ENCODE data around the gene RAB34.

DNA sequence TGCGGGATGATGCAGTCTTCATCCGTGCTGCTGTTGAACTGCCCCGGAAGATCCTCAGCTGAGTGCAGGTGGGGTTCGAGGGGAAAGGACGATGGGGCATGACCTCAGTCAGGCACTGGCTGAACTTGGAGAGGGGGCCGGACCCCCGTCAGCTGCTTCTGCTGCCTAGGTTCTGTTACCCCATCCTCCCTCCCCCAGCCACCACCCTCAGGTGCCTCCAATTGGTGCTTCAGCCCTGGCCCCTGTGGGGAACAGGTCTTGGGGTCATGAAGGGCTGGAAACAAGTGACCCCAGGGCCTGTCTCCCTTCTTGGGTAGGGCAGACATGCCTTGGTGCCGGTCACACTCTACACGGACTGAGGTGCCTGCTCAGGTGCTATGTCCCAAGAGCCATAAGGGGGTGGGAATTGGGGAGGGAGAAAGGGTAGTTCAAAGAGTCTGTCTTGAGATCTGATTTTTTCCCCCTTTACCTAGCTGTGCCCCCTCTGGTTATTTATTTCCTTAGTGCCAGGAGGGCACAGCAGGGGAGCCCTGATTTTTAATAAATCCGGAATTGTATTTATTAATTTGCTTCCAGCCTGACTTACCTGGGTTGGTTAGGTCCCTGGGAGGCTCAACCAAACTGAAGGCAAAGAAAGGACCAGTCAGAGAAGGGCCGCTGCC is 32.0 kb upstream of the RAB34 start:
- TF ChIP-seq, protein P1, sequence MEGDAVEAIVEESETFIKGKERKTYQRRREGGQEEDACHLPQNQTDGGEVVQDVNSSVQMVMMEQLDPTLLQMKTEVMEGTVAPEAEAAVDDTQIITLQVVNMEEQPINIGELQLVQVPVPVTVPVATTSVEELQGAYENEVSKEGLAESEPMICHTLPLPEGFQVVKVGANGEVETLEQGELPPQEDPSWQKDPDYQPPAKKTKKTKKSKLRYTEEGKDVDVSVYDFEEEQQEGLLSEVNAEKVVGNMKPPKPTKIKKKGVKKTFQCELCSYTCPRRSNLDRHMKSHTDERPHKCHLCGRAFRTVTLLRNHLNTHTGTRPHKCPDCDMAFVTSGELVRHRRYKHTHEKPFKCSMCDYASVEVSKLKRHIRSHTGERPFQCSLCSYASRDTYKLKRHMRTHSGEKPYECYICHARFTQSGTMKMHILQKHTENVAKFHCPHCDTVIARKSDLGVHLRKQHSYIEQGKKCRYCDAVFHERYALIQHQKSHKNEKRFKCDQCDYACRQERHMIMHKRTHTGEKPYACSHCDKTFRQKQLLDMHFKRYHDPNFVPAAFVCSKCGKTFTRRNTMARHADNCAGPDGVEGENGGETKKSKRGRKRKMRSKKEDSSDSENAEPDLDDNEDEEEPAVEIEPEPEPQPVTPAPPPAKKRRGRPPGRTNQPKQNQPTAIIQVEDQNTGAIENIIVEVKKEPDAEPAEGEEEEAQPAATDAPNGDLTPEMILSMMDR (IDR thresholded peaks at IDR 0.05; ENCODE audit: insufficient read depth, low read length, poor library complexity, severe bottlenecking): no peak
- no peak for TF ChIP-seq EZH2phosphoT487 (conservative IDR thresholded peaks at IDR 0.05; ENCODE audit: low read length)

Data from SU-DHL-6 (cell line).